ENCODE measurements around the gene CDK17. TPM values are rescaled to one million over a fixed set of nuclear protein-coding genes. Genes with fewer than 3 reads are reported as not detected.

Gene CDK17
- total and polyA plus RNA-seq, 2 of the 8 experiments (the other 6 are each of a cell fraction or from before 2014, with no cell fraction given), result 5.8 to 20.0 TPM

GRCh38 chr12:96255077-96255476, 145.2 kb downstream of the CDK17 start:
- no peaks in the 10 kb centered on the region for H3K23me2 ChIP-seq (ENCODE audit: low read depth, low read length)
- H3K4me2 ChIP-seq (ENCODE audit: insufficient read depth in 1 of 2, low read depth in 2 of 2, low read length in 2 of 2), result no peak overlapping the region
- ChIA-PET CTCF (ENCODE audit: partially characterized antibody) (interaction anchor here (1.2 to 1.7 kb wide), 3 partner anchors 14 to 19 kb away, joined by 4 to 5 read pairs (median 5); no protein-coding TSS in a partner anchor), POLR2A (ENCODE audit: partially characterized antibody) (interaction anchor here (1.5 kb wide), 1 partner anchor 18 kb away, joined by 3 read pairs; no protein-coding TSS in a partner anchor)
- H3K4me3 ChIP-seq (ENCODE audit: extremely low read depth in 1 of 4, insufficient read depth in 2 of 4, low read depth in 3 of 4, low read length in 4 of 4), result no peak overlapping the region
- 83% methylated on average over 8 of the region's 8 CpGs; no CpG with 5 or more reads in 1 of the 2 experiments for whole genome bisulfite sequencing, 2 experiments (ENCODE audit: extremely low coverage in 1 of 2, insufficient coverage in 1 of 2, insufficient read length in 1 of 2, insufficient replicate concordance in 2 of 2, low coverage in 1 of 2, low lambda C conversion rate in 2 of 2, missing lambda C conversion rate in 1 of 2)
- H3K79me1 ChIP-seq (ENCODE audit: low read depth, low read length), result no peaks in the 10 kb centered on the region
- H3K4ac ChIP-seq (replicated peaks; ENCODE audit: insufficient read length, low read depth, low read length), result no peak overlapping the region
- H4K91ac ChIP-seq (replicated peaks; ENCODE audit: insufficient read length, low read length), result no peak overlapping the region
- no peak overlapping the region for H3K9ac ChIP-seq (replicated peaks in 1 of 4; ENCODE audit: extremely low read depth in 1 of 4, low read depth in 3 of 4, low read length in 3 of 4)
- H4K5ac ChIP-seq (ENCODE audit: insufficient read length, low read depth, low read length), result no peak overlapping the region
- no peak overlapping the region for H3K56ac ChIP-seq (replicated peaks; ENCODE audit: insufficient read length, low read depth, low read length)
- no peak overlapping the region for H2AFZ ChIP-seq (ENCODE audit: low read length)
- H3K36me3 ChIP-seq (ENCODE audit: control insufficient read depth in 2 of 4, insufficient read depth in 4 of 4, low read length in 3 of 4), result no peaks in the 10 kb centered on the region; a peak in 2 of 8 replicates
- H2BK120ac ChIP-seq (replicated peaks; ENCODE audit: low read depth, low read length), result no peak overlapping the region
- no peak overlapping the region for H2BK5ac ChIP-seq (ENCODE audit: low read depth, low read length)
- FAIRE-seq, result no peak
- no peak overlapping the region for H2BK15ac ChIP-seq (ENCODE audit: low read length)
- H4K8ac ChIP-seq (ENCODE audit: extremely low read depth, insufficient read depth, low read length), result no peak overlapping the region
- H3K4me1 ChIP-seq (replicated peaks in 1 of 4; ENCODE audit: control insufficient read depth in 3 of 4, insufficient read depth in 4 of 4, low read length in 3 of 4), result no peaks in the 10 kb centered on the region; a peak in 2 of 7 replicates
- no peak overlapping the region for H3K23ac ChIP-seq (ENCODE audit: insufficient read length)
- H2BK20ac ChIP-seq (ENCODE audit: low read length), result no peak overlapping the region
- H3K27ac ChIP-seq (ENCODE audit: low read depth, low read length), result no peak overlapping the region
- no peak overlapping the region for H2AK5ac ChIP-seq (ENCODE audit: low read depth, low read length)
- peak in 1 of 2 experiments; percentile 34 for DNase-seq (ENCODE audit: low read depth in 1 of 2, low spot score in 2 of 2)
- H3K27me3 ChIP-seq (replicated peaks in 1 of 4; ENCODE audit: control insufficient read depth in 3 of 4, extremely low read depth in 1 of 4, insufficient read depth in 3 of 4, low read length in 3 of 4), result no peaks in the 10 kb centered on the region
- H3K79me2 ChIP-seq (ENCODE audit: control insufficient read depth in 1 of 2, insufficient read depth in 2 of 2, low read length in 2 of 2), result no peaks in the 10 kb centered on the region
- no peaks in the 10 kb centered on the region for H3K9me3 ChIP-seq (ENCODE audit: insufficient read depth in 2 of 2, low read depth in 1 of 2, low read length in 1 of 2)
- TF ChIP-seq TAF1 (IDR thresholded peaks at IDR 0.05; ENCODE audit: low read depth, low read length) (no peak), KDM4A (IDR thresholded peaks at IDR 0.05; ENCODE audit: low read depth, low read length, severe bottlenecking) (no peak), RAD21 (IDR thresholded peaks at IDR 0.05 in 1 of 2, conservative IDR thresholded peaks at IDR 0.05 in 1 of 2; ENCODE audit: low read depth in 2 of 2, low read length in 2 of 2) (no peak), RXRA (IDR thresholded peaks at IDR 0.05; ENCODE audit: insufficient read depth, low read depth, low read length) (no peak), SP2 (IDR thresholded peaks at IDR 0.05; ENCODE audit: low read length) (no peak), SIN3A (conservative IDR thresholded peaks at IDR 0.05 in 1 of 2, IDR thresholded peaks at IDR 0.05 in 1 of 2; ENCODE audit: low read depth in 1 of 2, low read length in 2 of 2) (no peak), ATF2 (IDR thresholded peaks at IDR 0.05; ENCODE audit: low read length) (no peak), EZH2 (IDR thresholded peaks at IDR 0.05; ENCODE audit: low read depth, low read length, severe bottlenecking) (no peak), CBX5 (IDR thresholded peaks at IDR 0.05; ENCODE audit: low read depth, low read length) (no peak), ASH2L (IDR thresholded peaks at IDR 0.05; ENCODE audit: low read length) (no peak), BCL11A (IDR thresholded peaks at IDR 0.05; ENCODE audit: low read depth in 2 of 2, low read length in 2 of 2) (no peak)
- no peak overlapping the region for H3K18ac ChIP-seq (ENCODE audit: extremely low read depth, low read length)
- no peak overlapping the region for H2BK12ac ChIP-seq (ENCODE audit: low read depth, low read length)
- H3K14ac ChIP-seq (ENCODE audit: insufficient read length), result no peak overlapping the region
- H4K20me1 ChIP-seq (replicated peaks in 1 of 2; ENCODE audit: control insufficient read depth in 1 of 2, insufficient read depth in 2 of 2, low read length in 2 of 2), result no peaks in the 10 kb centered on the region
